ENCODE results near the gene MSH5. TPM values are rescaled to one million over a fixed set of nuclear protein-coding genes. Genes with fewer than 3 reads are reported as not detected.
A peak's percentile ranks its signal among the peaks of the same experiment; 100 is the strongest.

The MSH5 gene
- total and polyA plus RNA-seq, 9 of the 15 experiments (the other 6 are each of a cell fraction or from before 2014, with no cell fraction given), result 12.5 to 104 (median 46.6) TPM

DNA sequence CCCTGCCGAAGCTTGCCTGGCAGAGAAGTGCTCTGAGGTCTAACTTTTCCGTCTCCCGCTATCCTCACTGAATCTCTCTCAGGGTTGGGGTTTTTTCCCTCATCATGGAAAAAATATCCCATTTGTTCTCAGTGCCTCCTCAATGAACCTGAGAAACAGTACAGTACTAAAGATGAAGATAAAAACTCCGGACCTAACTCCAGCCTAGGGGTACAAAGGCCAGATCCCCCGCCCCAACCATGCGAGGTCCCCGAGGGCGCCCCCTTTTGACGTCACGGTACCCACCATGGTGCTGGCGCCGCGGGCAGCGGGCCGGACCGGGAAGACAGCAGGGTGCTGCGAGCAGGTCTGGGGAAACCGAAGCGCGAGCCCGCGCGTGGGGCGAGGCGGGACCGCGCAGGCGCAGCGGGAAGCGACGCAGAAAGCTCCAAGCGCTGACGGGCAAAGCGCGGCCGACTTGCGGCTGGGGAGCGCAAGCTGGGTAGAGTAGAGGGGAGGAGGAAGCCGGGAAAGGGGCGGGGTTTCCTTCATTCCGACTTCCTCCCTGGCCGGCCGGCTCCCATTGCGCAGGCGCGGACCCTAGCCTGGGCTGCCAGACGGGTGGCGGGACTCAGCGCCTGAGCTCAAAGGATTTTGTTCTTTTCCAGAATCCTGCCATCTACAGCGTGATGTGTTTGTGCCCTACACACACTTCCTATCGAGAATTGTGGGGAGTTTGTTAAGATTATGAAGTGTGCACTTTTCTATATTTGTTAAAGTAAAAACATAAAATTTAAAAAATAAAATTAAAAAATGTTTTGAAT lies 66.9 kb downstream of the MSH5 start, which contains the start of gene LSM2 (continued):
- peak; percentile 100 for TF ChIP-seq PHF20 (IDR thresholded peaks at IDR 0.05; ENCODE audit: partially characterized antibody)
- peak; percentile 28 for TF ChIP-seq ZNF444 (CRISPR knock-in tag; IDR thresholded peaks at IDR 0.05)
- no peak for TF ChIP-seq POLR3A (IDR thresholded peaks at IDR 0.05; ENCODE audit: borderline replicate concordance, extremely low read depth, insufficient read depth, insufficient read length)
- TF ChIP-seq FOXA1 (IDR thresholded peaks at IDR 0.05; ENCODE audit: borderline replicate concordance), result no peak
- TF ChIP-seq, protein P1, sequence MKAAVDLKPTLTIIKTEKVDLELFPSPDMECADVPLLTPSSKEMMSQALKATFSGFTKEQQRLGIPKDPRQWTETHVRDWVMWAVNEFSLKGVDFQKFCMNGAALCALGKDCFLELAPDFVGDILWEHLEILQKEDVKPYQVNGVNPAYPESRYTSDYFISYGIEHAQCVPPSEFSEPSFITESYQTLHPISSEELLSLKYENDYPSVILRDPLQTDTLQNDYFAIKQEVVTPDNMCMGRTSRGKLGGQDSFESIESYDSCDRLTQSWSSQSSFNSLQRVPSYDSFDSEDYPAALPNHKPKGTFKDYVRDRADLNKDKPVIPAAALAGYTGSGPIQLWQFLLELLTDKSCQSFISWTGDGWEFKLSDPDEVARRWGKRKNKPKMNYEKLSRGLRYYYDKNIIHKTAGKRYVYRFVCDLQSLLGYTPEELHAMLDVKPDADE (conservative IDR thresholded peaks at IDR 0.05; ENCODE audit: control insufficient read depth, low read depth, low read length), result peak; percentile 89
- TF ChIP-seq ZKSCAN8 (CRISPR knock-in tag; IDR thresholded peaks at IDR 0.05), result no peak
- no peak for TF ChIP-seq TFAM (CRISPR knock-in tag; conservative IDR thresholded peaks at IDR 0.05)
- TF ChIP-seq, protein P2, sequence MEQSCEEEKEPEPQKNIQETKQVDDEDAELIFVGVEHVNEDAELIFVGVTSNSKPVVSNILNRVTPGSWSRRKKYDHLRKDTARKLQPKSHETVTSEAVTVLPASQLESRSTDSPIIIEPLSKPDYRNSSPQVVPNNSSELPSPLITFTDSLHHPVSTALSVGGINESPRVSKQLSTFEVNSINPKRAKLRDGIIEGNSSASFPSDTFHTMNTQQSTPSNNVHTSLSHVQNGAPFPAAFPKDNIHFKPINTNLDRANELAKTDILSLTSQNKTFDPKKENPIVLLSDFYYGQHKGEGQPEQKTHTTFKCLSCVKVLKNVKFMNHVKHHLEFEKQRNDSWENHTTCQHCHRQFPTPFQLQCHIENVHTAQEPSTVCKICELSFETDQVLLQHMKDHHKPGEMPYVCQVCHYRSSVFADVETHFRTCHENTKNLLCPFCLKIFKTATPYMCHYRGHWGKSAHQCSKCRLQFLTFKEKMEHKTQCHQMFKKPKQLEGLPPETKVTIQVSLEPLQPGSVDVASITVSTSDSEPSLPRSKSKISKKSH (CRISPR knock-in tag; IDR thresholded peaks at IDR 0.05), result no peak
- TF ChIP-seq KDM5B (IDR thresholded peaks at IDR 0.05; ENCODE audit: insufficient replicate concordance, low read depth, low read length), result peak; percentile 93
- TF ChIP-seq, protein P3, sequence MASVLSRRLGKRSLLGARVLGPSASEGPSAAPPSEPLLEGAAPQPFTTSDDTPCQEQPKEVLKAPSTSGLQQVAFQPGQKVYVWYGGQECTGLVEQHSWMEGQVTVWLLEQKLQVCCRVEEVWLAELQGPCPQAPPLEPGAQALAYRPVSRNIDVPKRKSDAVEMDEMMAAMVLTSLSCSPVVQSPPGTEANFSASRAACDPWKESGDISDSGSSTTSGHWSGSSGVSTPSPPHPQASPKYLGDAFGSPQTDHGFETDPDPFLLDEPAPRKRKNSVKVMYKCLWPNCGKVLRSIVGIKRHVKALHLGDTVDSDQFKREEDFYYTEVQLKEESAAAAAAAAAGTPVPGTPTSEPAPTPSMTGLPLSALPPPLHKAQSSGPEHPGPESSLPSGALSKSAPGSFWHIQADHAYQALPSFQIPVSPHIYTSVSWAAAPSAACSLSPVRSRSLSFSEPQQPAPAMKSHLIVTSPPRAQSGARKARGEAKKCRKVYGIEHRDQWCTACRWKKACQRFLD (CRISPR knock-in tag; IDR thresholded peaks at IDR 0.05), result no peak; the same call in 1 of the 2 replicates
- peak; percentile 83 for TF ChIP-seq ZNF766 (CRISPR knock-in tag; conservative IDR thresholded peaks at IDR 0.05)
- peak; percentile 96 for TF ChIP-seq CREB1 (IDR thresholded peaks at IDR 0.05)
- TF ChIP-seq CREB1 (CRISPR knock-in tag; IDR thresholded peaks at IDR 0.05), result peak; percentile 98
- TF ChIP-seq ILF3 (IDR thresholded peaks at IDR 0.05; ENCODE audit: borderline replicate concordance), result no peak
- TF ChIP-seq CBX5 (IDR thresholded peaks at IDR 0.05; ENCODE audit: borderline replicate concordance, low read depth), result no peak
- no peak; the same call in 1 of the 2 replicates for TF ChIP-seq IFI16 (CRISPR knock-in tag; IDR thresholded peaks at IDR 0.05)
- no peak for TF ChIP-seq PRPF4 (IDR thresholded peaks at IDR 0.05; ENCODE audit: insufficient read depth, low read depth, low read length, poor library complexity, severe bottlenecking)
- TF ChIP-seq BMI1 (IDR thresholded peaks at IDR 0.05; ENCODE audit: low read length), result no peak
- TF ChIP-seq, protein P4, sequence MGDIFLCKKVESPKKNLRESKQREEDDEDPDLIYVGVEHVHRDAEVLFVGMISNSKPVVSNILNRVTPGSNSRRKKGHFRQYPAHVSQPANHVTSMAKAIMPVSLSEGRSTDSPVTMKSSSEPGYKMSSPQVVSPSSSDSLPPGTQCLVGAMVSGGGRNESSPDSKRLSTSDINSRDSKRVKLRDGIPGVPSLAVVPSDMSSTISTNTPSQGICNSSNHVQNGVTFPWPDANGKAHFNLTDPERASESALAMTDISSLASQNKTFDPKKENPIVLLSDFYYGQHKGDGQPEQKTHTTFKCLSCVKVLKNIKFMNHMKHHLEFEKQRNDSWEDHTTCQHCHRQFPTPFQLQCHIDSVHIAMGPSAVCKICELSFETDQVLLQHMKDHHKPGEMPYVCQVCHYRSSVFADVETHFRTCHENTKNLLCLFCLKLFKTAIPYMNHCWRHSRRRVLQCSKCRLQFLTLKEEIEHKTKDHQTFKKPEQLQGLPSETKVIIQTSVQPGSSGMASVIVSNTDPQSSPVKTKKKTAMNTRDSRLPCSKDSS (IDR thresholded peaks at IDR 0.05; ENCODE audit: low read depth, partially characterized antibody), result no peak
- no peak for TF ChIP-seq ZNF143 (CRISPR knock-in tag; IDR thresholded peaks at IDR 0.05)
